HG02571 (cell line): ENCODE measurements around the gene ST3GAL3.
A peak's percentile ranks its signal among the peaks of the same experiment; 100 is the strongest.

Experiments
- ATAC-seq: cut with Tn5 transposase; IDR thresholded peaks from one replicate; pipeline ENCODE4 v1.9.1; 2021; ENCODE audit warnings: mild to moderate bottlenecking, moderate library complexity; ENCODE audit not compliant: unreplicated experiment

ST3GAL3 gene

DNA sequence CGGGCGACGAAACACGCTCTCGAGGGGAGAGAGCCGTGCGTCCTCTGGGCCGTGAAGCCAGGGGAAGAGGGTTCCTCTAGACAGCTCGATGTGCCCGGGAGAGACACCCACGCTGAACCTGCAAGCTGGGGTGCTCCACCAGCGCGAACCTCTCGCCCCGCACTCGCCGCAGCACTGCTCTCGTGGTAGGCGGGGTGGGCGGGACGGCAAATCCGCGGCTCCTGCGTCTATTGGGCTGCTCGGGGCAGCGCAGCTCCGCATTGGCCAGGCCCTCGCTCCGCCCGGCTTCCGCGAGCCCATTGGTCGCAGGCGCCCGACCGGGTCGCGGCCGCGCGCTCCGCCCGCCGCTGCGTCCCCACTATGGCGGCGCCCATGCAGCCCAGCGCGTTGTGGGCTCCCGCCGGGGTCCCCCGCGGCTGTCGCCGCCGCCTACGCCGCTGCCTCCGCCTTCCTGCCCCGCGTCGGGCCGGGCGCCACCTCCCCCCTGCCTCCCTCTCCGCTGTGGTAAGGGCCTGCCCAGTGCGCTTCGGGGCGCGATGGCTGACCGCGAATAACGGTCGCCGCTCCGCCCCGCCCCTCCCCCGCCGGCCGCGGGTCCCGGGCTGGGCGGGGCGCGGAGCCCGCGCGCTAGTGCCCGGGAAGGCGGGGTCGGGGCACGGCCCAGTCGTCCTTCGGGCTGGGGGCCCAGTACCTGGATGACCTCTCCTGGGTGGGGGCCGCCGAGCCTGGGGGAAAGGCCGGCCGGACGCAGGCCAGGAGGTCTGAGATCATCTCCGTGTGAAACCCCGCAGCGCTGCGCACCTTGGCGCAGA lies at the start of gene ST3GAL3:
ST3GAL3 (plus strand) TSS at position 347 of the 812 bp plus-strand sequence. CDS start 28,727 bp downstream, outside the sequence.
- peak; percentile 87 for ATAC-seq

GRCh38 chr1:43659212-43660166 lies 47.8 kb upstream of the ST3GAL3 start:
- ATAC-seq = no peak

- ATAC-seq = no peak
Measured at GRCh38 chr1:43660355-43660754, 47.0 kb upstream of the ST3GAL3 start.

GRCh38 chr1:43664369-43664768 lies 43.0 kb upstream of the ST3GAL3 start:
- no peak for ATAC-seq

GRCh38 chr1:43666608-43667007 lies 40.7 kb upstream of the ST3GAL3 start:
- no peak for ATAC-seq

DNA sequence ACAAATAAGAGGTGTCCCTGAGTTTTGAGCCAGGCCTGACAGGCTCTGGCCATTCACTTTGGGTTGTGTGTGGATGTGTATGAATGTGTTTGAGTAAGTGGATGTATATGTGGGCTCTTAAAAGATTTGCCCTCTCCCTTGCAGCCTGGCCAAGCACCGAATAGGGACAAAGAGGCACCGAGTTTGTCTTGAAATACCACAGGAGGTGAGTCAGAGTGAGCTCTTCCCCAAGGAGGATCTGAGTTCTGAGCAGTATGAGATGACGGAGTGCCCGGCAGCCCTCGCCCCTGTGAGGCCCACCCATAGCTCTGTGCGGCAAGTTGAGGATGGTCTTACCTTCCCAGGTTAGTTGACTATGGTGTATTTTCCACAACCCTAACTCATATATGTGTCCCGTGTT lies 38.4 kb upstream of the ST3GAL3 start:
- no peak for ATAC-seq

DNA sequence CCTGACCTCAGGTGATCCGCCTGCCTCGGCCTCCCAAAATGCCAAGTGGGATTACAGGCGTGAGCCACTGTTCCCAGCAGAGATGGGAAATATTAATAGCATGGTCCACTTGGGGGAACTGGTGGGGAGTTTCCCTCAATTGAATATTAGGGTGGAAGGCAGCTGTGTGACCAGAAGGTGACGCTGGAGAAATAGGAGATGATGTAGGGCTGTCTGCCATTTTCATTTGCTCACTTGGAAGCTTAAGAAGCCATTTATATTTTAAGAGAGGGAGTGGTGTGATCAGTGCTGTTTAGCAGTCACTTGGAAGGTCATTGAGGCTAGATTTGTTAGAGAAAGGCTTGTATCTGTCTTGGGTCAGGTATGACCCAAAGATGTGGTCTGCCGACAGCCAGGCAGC lies 37.5 kb upstream of the ST3GAL3 start:
- ATAC-seq = no peak

DNA sequence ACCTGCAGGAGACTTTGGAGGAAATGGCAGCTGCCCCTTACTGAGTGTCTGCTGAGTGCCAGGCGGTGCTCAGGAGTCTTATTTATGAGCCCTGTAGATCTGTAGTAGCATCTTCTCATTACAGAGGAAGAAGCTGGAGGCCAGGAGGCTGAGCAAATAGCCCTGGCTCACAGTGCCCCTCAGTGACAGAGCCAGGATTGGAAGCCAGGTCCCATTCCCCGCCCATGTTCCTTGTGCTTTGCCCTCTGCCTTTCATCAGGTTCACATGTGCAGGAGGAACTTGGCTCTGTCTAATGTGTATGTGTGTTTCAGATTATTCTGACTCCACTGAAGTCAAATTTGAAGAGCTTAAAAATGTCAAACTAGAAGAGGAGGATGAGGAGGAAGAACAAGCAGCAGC lies 36.1 kb upstream of the ST3GAL3 start:
- no peak for ATAC-seq

DNA sequence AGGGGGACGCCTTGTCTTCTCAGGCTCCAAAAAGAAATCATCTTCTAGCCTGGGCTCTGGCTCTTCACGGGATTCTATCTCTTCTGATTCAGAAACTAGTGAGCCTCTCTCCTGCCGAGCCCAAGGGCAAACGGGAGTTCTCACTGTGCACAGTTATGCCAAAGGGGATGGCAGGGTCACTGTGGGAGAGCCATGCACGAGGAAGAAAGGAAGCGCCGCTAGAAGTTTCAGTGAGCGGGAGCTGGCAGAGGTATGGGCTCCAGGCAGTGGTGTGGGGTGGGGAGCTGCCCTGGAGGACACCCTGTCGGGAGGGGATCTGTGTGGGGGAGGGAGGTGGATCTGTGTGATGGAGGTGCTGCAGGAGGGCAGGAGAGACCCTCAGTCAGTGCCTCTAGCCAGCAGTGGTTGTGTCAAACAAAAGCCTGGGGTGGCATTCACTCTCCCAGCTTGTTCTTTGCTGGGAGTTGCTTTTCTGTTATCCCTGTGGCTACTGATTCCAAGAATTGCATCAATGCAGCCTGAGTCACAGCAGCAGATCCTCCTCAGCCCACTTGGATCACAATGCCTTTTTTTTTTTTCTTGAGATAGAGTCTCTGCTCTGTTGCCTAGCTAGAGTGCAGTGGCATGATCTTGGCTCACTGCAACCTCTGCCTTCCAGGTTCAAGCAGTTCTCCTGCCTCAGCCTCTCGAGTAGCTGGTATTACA lies 35.6 kb upstream of the ST3GAL3 start:
- no peak for ATAC-seq

- no peak for ATAC-seq
Measured at GRCh38 chr1:43673261-43673660, 34.1 kb upstream of the ST3GAL3 start.

DNA sequence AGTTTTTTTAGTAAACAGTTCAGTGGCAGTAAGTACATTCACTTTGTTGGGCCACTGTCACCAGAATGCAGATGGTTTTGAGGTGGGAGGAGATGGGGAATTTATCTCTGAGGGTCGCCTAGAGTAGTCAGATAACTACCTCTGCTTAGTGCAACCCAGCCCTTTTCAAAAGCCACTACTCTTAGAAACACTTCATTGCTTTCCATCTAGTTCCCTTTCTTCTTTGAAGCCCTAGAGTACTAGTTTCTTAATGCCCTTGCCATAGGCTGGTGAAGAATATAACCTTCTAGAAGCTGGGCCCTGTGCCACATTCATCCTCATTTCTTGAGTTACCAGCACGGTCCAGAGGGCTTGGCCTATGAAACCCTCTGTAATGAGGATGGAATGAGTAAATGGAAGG lies 28.4 kb upstream of the ST3GAL3 start:
- ATAC-seq = no peak

GRCh38 chr1:43683560-43683959 lies 23.8 kb upstream of the ST3GAL3 start:
- no peak for ATAC-seq

DNA sequence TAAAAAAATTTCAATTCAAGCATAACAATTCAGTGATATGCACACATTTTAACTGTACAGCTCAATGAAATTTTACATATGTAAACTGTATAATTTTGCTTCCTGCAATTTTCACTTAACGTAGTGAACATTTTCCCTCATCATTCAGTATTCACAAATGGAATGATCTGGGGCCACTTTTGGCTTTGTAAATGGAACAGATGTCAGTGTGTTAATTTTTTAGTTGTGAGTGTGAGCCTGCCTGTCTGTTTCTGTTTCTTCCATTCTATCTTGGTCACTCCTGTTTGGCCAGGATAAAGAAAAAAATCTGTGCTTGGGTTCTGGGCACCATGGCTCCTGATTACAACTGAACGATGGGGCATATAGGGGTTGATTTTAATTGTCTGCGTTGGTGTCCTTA lies 20.5 kb upstream of the ST3GAL3 start:
- no peak for ATAC-seq

- ATAC-seq = no peak
Measured at GRCh38 chr1:43687301-43688108, 19.8 kb upstream of the ST3GAL3 start.

GRCh38 chr1:43688109-43688387 lies 19.3 kb upstream of the ST3GAL3 start:
- no peak for ATAC-seq

DNA sequence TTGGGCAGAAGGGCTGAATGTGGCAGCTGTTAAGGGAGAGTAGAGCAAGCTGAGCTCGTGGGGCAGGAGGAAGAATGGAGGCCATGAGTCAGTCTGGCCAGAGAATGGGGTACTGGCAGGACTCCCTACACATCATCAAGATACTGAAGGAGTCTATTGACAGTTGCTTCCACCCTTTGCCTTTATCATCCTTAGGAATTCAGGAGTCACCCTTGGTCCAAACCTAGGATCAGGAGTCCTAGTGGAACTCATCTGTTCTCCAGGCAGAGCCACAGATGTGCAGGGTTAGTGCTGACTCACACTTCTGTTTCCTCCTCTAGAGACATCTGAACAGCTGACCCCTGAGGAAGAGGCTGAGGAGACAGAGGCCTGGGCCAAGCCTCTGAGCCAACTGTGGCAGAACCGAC lies 18.7 kb upstream of the ST3GAL3 start:
- no peak for ATAC-seq

DNA sequence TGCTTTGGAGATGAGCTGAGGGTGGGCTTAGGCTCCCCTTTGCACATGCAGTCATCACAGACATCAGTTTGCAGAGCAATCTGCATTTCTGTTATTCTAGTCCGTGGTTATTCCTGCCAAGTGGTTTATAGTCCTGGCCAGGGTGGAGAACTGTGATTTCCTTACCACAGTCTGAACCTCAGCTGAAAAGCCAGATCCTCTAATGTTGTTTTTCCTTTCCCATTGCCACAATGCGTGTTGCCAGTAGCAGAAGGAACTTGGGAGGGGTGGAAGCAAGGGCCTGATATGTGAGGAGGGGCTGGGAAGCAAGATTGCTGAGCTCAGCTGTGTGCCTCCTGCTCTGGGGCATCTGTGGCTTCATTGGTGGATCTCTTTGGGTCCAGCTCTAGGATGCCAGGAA lies 18.0 kb upstream of the ST3GAL3 start:
- ATAC-seq = no peak

- no peak for ATAC-seq
Measured at GRCh38 chr1:43691871-43692815, 15.2 kb upstream of the ST3GAL3 start.

GRCh38 chr1:43693371-43693770 lies 14.0 kb upstream of the ST3GAL3 start:
- ATAC-seq = no peak

GRCh38 chr1:43699281-43699680 lies 8.1 kb upstream of the ST3GAL3 start:
- ATAC-seq = no peak
